ENCODE measurements around the gene FMN2.

- TF ChIP-seq POLR2AphosphoS5 (IDR thresholded peaks at IDR 0.05; ENCODE audit: low read depth, low read length) (no peak), TAF1 (IDR thresholded peaks at IDR 0.05; ENCODE audit: borderline replicate concordance, insufficient read depth, low read length) (no peak), FOXP2 (optimal IDR thresholded peaks at IDR 0.05; ENCODE audit: borderline replicate concordance, extremely low read depth, extremely low read length, insufficient read depth) (no peak), SIN3A (IDR thresholded peaks at IDR 0.05; ENCODE audit: borderline replicate concordance, insufficient read depth, low read length) (no peak)
Observed at GRCh38 chr1:240090957-240091600, 604 bp upstream of the FMN2 start.

All from PFSK-1 (cell line).